CD4-positive, alpha-beta T cell treated with Interleukin-12 subunit alpha and Interleukin-12 subunit beta, for 1 hour (primary cell): Measurements from ENCODE around the gene AXIN2.

Experiments
- DNase-seq: peaks from one replicate; pipeline ENCODE4 v3.0.0-alpha.2; 2020

Gene AXIN2

DNA sequence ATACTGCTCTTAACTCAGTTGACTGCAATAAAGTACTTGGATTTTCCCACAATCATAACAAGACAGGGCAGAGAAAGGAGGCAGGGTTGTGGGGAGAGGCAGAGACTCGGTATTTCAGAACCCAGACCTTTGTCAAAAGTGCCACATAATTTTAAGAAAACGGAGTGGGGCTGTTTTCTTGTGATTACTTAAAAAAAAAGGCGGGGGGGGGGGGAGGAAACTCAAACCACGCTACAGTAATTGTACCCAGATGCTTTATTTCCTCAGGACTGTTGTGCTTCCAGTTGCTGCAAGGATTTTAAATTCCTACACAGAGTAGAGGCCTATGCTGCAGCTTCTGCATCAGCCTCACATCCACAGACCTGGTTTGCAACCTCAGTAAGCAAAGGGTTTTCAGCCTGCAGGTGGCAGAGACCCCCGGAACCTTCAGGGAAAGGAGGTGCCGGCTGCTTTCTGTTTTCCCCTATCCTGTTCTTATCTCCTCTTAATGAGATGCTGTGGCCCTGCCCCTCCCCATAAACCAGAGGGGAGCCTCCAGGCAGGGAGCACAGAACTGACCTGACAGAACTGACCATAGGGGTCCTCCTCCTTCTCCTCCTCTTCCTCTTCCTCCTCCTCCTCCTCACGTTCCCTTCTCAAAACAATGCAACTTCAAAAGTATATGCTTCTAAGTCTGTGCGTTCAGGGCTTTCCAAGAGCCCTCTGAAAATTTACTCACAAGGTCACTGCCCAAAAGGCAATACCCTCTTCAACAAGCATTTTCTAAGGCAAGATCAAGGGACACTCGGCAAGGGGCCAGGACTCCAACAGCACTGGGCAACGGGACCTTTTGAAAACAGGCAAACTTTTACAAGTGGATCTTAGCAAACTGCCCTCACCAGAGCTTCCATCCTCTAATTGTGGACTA, 7.5 kb downstream of the AXIN2 start:
- DNase-seq = no peak

DNA sequence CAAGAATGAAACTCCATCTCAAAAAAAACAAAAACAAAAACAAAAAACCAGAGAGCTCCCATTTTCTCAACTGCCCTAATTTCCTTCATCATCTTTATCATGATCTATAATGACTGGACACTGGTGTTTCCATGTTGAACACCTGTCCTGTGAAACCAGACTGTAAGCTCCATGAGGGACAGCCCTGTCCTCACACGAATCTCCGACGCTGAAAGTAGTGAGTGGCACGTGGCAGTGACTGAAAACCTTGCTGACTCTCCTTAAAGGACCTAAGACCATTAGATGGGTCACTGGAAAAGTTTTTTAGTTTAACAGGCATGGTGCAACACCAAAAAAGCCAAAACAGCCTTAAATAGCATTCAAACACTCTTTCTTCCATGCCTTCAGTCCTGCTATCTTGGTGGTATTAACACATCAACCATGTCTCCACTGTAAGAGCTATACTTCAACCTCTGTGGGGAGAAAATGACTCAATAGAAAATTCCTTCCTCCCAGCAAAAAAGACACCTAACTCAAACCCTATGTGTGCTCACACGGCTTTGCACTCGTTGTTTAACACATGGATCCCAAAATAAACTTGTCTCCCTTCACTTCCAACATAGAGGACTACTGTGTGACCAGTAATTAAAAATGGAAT, 8.3 kb downstream of the AXIN2 start:
- DNase-seq = no peak

- no peak for DNase-seq
Measured at GRCh38 chr17:65552214-65552613, 9.2 kb downstream of the AXIN2 start.

DNA sequence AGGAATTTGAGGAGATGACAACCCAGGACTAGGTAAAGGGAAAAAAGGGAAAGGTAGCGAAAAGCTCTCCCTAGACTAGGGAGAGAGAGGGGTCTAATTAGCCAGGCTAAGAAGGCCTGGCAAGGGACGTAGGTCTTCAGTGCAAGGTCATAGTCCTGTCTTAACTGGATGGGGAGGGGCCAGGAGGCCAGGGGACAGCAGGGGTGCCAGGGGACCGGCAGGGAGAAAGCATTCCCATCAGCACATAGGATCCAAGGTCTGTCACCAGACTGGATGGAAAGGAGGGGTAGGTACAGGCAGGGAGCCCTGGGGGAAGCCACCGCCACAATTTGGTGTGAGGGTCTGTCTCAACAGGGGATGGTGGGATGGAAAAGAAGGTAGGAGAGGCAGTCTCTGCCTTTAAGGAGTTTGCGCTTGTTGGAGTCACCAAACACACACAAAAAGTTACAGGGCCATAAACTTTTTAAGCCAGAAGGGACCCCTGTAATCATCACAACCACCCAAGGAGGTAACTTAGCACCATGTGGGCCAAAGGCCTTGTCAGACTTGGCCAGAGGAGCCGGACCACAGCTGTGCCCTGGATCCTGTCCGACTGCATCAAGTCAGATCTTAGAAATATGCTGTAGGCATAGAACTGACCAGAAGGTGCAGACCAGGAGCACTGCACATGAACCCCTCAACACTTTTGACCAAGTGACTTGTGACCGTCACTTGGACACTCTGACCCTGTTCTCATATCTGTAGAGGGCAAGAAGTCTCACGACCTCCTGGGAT, 10.0 kb downstream of the AXIN2 start:
- no peak for DNase-seq

- DNase-seq = no peak
Measured at GRCh38 chr17:65550758-65551157, 10.7 kb downstream of the AXIN2 start.

GRCh38 chr17:65550075-65550662, 11.3 kb downstream of the AXIN2 start:
- no peak for DNase-seq

DNA sequence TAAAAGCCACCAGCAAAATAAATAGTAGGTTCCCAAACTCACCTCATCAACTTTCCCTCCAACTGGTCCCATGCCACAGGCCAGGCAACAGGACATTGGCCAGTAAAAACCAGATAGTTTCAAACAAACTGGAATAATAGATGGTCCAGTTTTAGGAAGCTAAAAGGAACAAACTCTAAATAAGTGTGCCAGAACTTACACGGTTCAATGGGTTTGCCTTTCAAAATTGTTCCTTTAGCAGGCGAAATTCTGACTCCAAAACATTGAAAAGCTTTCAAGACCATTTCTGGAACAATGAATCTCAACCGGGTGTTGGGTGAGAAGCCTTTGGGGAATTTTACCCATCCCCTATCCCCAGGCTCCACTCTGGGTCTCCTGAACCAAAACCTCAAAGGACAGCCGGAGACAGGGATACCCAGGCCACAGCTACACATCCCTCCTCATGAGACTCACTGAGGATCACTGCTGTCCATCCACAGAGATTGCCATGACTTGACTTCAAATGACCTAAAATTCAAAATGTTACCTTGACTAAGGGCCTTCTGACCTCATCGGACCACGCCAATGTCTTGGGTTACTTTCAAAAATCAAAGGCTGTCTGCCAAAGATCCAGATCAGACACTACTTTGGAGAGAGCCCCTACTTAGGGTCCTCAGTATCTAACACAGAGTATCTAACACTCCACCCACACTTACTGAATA, 13.0 kb downstream of the AXIN2 start:
- no peak for DNase-seq

GRCh38 chr17:65547253-65547670, 14.2 kb downstream of the AXIN2 start:
- no peak for DNase-seq

- no peak for DNase-seq
Measured at GRCh38 chr17:65546579-65546978, 14.9 kb downstream of the AXIN2 start.

- no peak for DNase-seq
Measured at GRCh38 chr17:65545705-65546523, 15.5 kb downstream of the AXIN2 start.

DNA sequence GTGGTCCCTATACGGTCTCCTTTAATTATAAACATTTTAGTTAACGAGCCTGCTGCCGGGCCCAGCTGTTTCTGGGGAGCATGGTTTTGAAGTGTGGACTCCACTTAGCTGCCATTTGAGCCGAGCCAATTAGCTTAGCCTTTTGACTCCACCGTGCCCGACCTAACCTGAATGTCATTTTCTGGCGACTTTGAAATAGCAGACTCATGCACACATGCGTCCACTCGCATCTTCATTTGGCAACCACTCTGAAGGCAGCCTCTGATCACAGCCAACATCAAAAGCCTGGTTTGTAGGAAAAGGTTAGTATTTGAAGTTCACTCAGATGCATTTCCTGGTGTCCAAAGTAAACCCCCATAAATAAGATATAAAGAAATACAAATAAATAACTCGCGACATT, 16.8 kb downstream of the AXIN2 start:
- DNase-seq = no peak

GRCh38 chr17:65542610-65543009, 18.8 kb downstream of the AXIN2 start:
- DNase-seq = no peak

DNA sequence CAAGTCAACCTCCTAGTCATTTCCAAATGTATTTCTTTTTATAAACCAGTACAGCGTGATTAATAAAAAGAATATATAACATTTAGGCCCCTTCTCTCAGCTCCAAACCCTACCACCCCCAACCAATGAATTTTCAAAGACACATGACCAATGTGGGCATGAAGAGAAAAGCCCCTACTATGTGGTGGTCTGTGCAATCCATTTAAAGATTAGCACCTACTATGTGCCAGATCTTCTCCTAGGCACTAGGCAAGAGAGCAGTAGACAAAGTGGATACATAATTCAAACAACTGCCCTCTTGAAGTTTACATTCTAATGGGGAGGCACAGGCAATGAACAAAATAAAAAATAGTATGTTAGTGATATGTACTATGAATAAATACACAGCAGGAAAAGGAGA, 19.4 kb downstream of the AXIN2 start:
- DNase-seq = no peak

DNA sequence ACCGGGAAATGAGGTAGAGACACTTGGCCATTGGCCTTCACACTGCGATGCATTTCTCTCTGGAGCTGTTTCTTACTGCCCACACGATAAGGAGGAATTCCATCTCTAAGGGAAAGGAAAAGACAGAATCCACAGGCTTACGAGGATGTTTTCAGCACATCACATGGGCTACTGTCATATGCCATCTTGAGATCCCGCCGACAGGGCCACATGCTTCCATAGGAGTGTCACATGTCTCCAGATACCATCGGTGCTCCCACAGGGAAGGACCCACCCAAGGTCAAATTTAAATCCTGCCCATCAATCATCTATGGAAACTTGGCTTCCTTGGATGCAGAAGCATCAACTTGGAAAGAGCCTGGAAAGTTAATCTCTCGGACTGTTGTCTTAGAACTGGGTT, 20.0 kb downstream of the AXIN2 start:
- no peak for DNase-seq

GRCh38 chr17:65539630-65540266, 21.7 kb downstream of the AXIN2 start:
- no peak for DNase-seq

DNA sequence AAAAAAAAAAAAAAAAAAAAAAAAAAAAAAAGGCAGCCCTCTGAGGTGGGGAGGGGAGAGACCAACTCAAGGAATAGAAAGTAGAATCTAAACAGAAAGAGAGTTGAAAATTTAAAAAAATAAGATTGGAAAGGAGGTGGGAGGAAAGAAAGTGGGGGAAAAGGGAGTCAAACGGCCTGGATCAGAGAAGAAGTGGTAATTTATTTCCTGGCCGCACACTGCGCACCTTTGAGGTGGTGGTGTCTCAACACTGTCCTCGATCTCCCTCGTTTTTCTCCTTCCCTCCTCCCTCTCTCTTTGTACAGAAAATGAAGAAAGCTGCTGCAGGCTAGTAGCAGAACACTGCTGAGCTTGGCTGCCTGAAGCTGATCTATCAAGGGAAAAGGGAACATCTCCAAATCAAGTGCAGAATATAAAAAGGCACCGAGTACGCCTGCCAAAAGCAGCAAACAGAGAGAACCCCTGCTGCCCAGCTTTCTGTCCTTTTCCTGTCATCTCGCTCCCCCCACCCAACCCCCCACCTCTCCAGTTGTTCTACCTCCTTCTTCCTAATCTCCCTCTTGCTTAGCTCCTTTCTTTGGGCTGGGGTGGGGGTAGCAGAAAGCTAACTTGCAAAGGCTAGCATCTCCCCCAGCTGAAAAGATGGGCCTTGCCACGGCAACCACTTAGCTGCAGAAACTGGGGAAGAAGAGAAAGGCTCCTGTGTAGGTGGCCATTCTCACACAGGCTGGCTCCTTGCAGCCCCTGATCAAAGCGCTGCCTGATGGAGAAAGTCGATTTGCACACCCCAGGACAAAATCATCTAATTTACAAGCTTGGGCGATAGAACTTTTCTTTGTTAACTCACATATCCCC, 22.5 kb downstream of the AXIN2 start:
- DNase-seq = no peak

GRCh38 chr17:65537845-65538674, 23.4 kb downstream of the AXIN2 start:
- peak; percentile 61 for DNase-seq

DNA sequence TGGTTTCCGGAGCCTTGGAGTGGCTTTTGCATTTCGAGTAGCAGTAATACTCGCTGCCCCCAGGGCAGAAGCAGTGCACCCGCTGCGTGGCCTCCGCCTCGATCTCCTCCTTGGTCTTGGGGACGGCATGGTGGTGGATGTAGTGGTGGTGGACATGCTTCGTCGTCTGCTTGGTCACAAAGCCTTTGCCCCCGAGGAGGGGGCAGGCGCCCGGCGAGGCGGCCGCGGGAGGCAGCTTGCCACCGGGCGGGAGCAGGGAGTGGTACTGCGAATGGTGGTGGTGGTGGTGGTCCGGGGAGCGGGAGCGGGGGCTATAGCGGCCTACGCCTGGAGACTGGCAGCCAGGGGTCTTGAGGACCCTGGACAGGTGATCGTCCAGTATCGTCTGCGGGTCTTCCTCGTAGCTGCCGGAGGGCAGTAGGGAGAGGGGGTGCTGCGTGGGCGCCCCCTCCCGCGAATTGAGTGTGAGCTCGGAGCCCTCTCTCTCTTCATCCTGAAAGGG, 24.1 kb downstream of the AXIN2 start:
- no peak for DNase-seq
